HepG2 (cell line): Measurements from ENCODE around the gene JAZF1. TPM values are rescaled to one million over a fixed set of nuclear protein-coding genes. Genes with fewer than 3 reads are reported as not detected.

ENCODE experiments used
- ATAC-seq: fragments of 200-7000 bp; cut with Tn5 transposase; 3 replicates; pipeline ENCODE4 v1.9.1; 2020; ENCODE audit warnings: mild to moderate bottlenecking, moderate library complexity
- BruUV-seq: library from RNA; stranded (reverse); fragments of 400-500 nt; replicated peaks from 2 replicates; lab custom pipeline; 2021; lab: Mats Ljungman, UMichigan
- CTCF ChIA-PET: fragments of 300-600 bp; formaldehyde crosslinking; extraction: SDS; loops from one replicate; lab custom pipeline; 2021; ENCODE audit warnings: low total read pairs, inconsistent platforms, low intra/inter-chr PET ratio; lab: Yijun Ruan, JAX
- POLR2A ChIA-PET: fragments of 350-600 bp; sonication (Branson Sonifier 250); formaldehyde crosslinking; loops from one replicate; lab custom pipeline; 2020; ENCODE audit warnings: antibody characterized with exemption, inconsistent platforms; lab: Yijun Ruan, JAX
- DNase-seq: peaks from one replicate; pipeline ENCODE4 v3.0.0-alpha.2; 2015; ENCODE audit warnings: low spot score
- FAIRE-seq: peaks from 3 replicates; lab custom pipeline; 2011; peaks lifted over from hg19 to GRCh38; lab: Jason Lieb, UNC
- H2AFZ ChIP-seq: one replicate; pipeline ENCODE4 v1.6.1; 2011; ENCODE audit warnings: low read length, inconsistent platforms
- H3K27ac ChIP-seq: fragments of 300-600 bp; 3 replicates; pipeline ENCODE4 v1.8.0; 2011; ENCODE audit warnings: mixed run types, mild to moderate bottlenecking, mixed read lengths, low read length, inconsistent platforms; ENCODE audit not compliant: insufficient read depth; ENCODE audit errors: extremely low read length
- H3K27me3 ChIP-seq, 2 experiments: fragments of 200-600 bp in 1 of 2; 2 replicates in 1 of 2; 3 replicates in 1 of 2; pipeline versions ENCODE4 v1.6.0 to v1.8.0; 2011; ENCODE audit warnings: low read length in 2 of 2, mild to moderate bottlenecking in 2 of 2, moderate library complexity in 2 of 2, inconsistent platforms in 1 of 2; ENCODE audit not compliant: insufficient read depth in 2 of 2, control insufficient read depth in 1 of 2
- H3K36me3 ChIP-seq, 2 experiments: fragments of 200-600 bp in 1 of 2; replicated peaks in 1 of 2; 2 replicates in 1 of 2; 3 replicates in 1 of 2; pipeline versions ENCODE4 v1.5.1 to v1.8.0; 2011; ENCODE audit warnings: low read length in 2 of 2, inconsistent platforms in 1 of 2; ENCODE audit not compliant: insufficient read depth in 2 of 2, control insufficient read depth in 1 of 2
- H3K4me1 ChIP-seq: 2 replicates; pipeline ENCODE4 v1.5.1; 2012; ENCODE audit warnings: low read length, inconsistent platforms; ENCODE audit not compliant: insufficient read depth
- H3K4me2 ChIP-seq: 2 replicates; pipeline ENCODE4 v1.6.0; 2011; ENCODE audit warnings: low read depth, low read length, inconsistent platforms
- H3K4me3 ChIP-seq, 3 experiments: fragments of 200-600 bp in 1 of 3; sonication (generic), shearing (Covaris generic) in 1 of 3; replicated peaks in 1 of 3; 2 replicates each; pipeline ENCODE4 v1.5.1; 2011 to 2016; ENCODE audit warnings: low read length in 3 of 3, inconsistent platforms in 2 of 3, low read depth in 2 of 3, mild to moderate bottlenecking in 2 of 3, control low read depth in 1 of 3, mixed read lengths in 1 of 3; ENCODE audit not compliant: insufficient read depth in 1 of 3
- H3K79me2 ChIP-seq: one replicate; pipeline ENCODE4 v1.6.1; 2011; ENCODE audit warnings: low read length, inconsistent platforms; ENCODE audit not compliant: insufficient read depth
- H3K9ac ChIP-seq: 2 replicates; pipeline ENCODE4 v1.6.0; 2011; ENCODE audit warnings: mild to moderate bottlenecking, low read depth, low read length, inconsistent platforms; ENCODE audit not compliant: insufficient read depth
- H3K9me3 ChIP-seq: 2 replicates; pipeline ENCODE4 v1.5.1; 2012; ENCODE audit warnings: mild to moderate bottlenecking, low read length
- H4K20me1 ChIP-seq: 2 replicates; pipeline ENCODE4 v1.6.0; 2011; ENCODE audit warnings: inconsistent platforms, mild to moderate bottlenecking, low read length, moderate library complexity; ENCODE audit not compliant: insufficient read depth
- ATF7-NPFF ChIP-seq: sonication (generic); formaldehyde crosslinking; IDR thresholded peaks from 2 replicates; pipeline ENCODE4 v1.8.1; 2023; ENCODE audit warnings: mild to moderate bottlenecking, low read depth, missing genetic modification reagents, moderate library complexity
- GTF2F1 ChIP-seq: fragments of 150-350 bp; IDR thresholded peaks from 2 replicates; pipeline ENCODE4 v1.6.1; 2014; ENCODE audit warnings: low read length
- HNRNPLL ChIP-seq: fragments of 200-400 bp; formaldehyde crosslinking; IDR thresholded peaks from 2 replicates; pipeline ENCODE4 v1.6.1; 2017; ENCODE audit warnings: mild to moderate bottlenecking, low read depth, low read length; ENCODE audit not compliant: poor library complexity, severe bottlenecking
- KAT8 ChIP-seq: IDR thresholded peaks from 2 replicates; pipeline ENCODE4 v1.6.1; 2016; ENCODE audit warnings: missing genetic modification reagents, missing compliant biosample characterization
- MTA3 ChIP-seq: sonication (generic); formaldehyde crosslinking; IDR thresholded peaks from 2 replicates; pipeline ENCODE4 v1.4.0; 2020; ENCODE audit warnings: missing genetic modification reagents
- TBP ChIP-seq: sonication (generic); formaldehyde crosslinking; IDR thresholded peaks from 2 replicates; pipeline ENCODE4 v1.5.0; 2020; ENCODE audit warnings: missing genetic modification reagents
- ZNF253 ChIP-seq: sonication (generic); formaldehyde crosslinking; IDR thresholded peaks from 2 replicates; pipeline ENCODE4 v1.8.0; 2022; ENCODE audit warnings: mild to moderate bottlenecking, missing genetic modification reagents, borderline replicate concordance
- ZNF549 ChIP-seq: sonication (generic); formaldehyde crosslinking; IDR thresholded peaks from 2 replicates; pipeline ENCODE4 v1.5.0; 2020; ENCODE audit warnings: missing genetic modification reagents
- WGBS: methylation state at CpG from one replicate; pipeline ENCODE4 v1.1.6; 2017; ENCODE audit warnings: low lambda C conversion rate; 5-methylcytosine and 5-hydroxymethylcytosine counted together
- in situ Hi-C: cut with HindIII; loops from 2 replicates; pipeline ENCODE4 v1.10.0; 2017; ENCODE audit warnings: low pct_unique_long_range_greater_than_20kb; ENCODE audit not compliant: extremely low pct_ligation_motif_present
- intact Hi-C: fragments of 100-400 bp; cut with micrococcal nuclease; formaldehyde crosslinking; loops from one replicate; pipeline ENCODE4 v1.10.0; 2022; ENCODE audit not compliant: unreplicated experiment
- polyA plus RNA-seq, 8 experiments: library from polyadenylated mRNA; depleted of rRNA in 3 of 8; stranded (reverse) in 7 of 8; unstranded in 1 of 8; fragments of >200 nt; fragmentation: Illumina TruSeq in 4 of 8; extraction: Trizol in 4 of 8; gene quantifications; 2 replicates each; pipeline versions ENCODE4 v1.2.1 to v1.2.3, GENCODE V29; 2011 to 2016; ENCODE audit warnings: low read depth in 4 of 8, missing spikeins in 1 of 8, mixed read lengths in 1 of 8; ENCODE audit not compliant: insufficient read depth in 1 of 8
- small RNA-seq, 3 experiments: library from RNA; depleted of rRNA; stranded (forward); fragments of <200 nt; gene quantifications; one replicate each; pipeline ENCODE3, GENCODE V24; 2012; ENCODE audit warnings: low read depth in 2 of 3, low replicate concordance in 1 of 3; ENCODE audit not compliant: insufficient read length in 3 of 3, insufficient read depth in 2 of 3
- total RNA-seq, 5 experiments: library from RNA; depleted of rRNA; stranded (reverse); fragments of >200 nt; fragmentation: Illumina TruSeq; extraction: Trizol; gene quantifications; 2 replicates each; pipeline ENCODE4 v1.2.3, GENCODE V29; 2016; ENCODE audit warnings: low read depth in 1 of 5
- TF ChIP-seq, protein P1 (sequence below): sonication (generic); formaldehyde crosslinking; IDR thresholded peaks from 2 replicates; pipeline ENCODE4 v1.8.0; 2023; ENCODE audit warnings: mild to moderate bottlenecking, missing genetic modification reagents
- TF ChIP-seq, protein P2 (sequence below): sonication (generic); formaldehyde crosslinking; IDR thresholded peaks from 2 replicates; pipeline ENCODE4 v1.4.0; 2020; ENCODE audit warnings: missing genetic modification reagents

JAZF1 gene
- total and polyA plus RNA-seq, 2 of the 13 experiments (the other 11 are each of a cell fraction or from before 2014, with no cell fraction given), result not detected

DNA sequence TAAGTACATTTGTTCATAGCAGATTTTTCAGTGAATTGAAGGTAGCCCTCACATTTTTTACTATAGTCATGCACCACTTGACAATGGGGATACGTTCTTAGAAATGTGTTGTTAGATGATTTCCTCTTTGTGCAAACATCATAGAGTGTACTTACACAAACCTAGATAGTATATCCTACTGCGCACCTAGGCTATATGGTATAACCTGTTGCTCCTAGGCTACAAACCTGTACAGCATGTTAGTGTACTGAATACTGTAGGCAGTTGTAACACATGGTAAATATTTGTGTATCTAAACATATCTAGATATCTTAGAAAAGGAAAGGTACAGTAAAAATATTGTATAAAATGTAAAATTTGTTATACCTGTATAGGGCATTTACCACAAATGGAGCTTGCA is 399.4 kb downstream of the JAZF1 start:
- 96% methylated on average over 2 of the region's 2 CpGs for WGBS
- CTCF ChIA-PET, result no interaction called here
- no TSS peak for BruUV-seq

More for the DNA sequence above, 399.4 kb downstream of the JAZF1 start:
- intact Hi-C loops, result no loop called here
- H3K4me3 ChIP-seq, result no peak overlapping the region
- no peak overlapping the region for H3K27ac ChIP-seq
- DNase-seq (no peak), ATAC-seq (no peak), FAIRE-seq (no peak)
- H3K9me3 ChIP-seq, result no peaks in the 10 kb centered on the region
- H3K36me3 ChIP-seq, result peaks cover 3 to 8% of the 10 kb centered on the region in 2 experiments; a peak in 3 of 5 replicates
- H4K20me1 ChIP-seq, result no peaks in the 10 kb centered on the region
- POLR2A ChIA-PET, result no interaction called here
- TF ChIP-seq, protein P1, sequence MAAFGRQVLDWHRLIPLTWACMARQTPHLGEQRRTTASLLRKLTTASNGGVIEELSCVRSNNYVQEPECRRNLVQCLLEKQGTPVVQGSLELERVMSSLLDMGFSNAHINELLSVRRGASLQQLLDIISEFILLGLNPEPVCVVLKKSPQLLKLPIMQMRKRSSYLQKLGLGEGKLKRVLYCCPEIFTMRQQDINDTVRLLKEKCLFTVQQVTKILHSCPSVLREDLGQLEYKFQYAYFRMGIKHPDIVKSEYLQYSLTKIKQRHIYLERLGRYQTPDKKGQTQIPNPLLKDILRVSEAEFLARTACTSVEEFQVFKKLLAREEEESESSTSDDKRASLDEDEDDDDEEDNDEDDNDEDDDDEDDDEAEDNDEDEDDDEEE (CRISPR knock-in tag), result no peak
- TF ChIP-seq ZNF549 (CRISPR knock-in tag) (no peak), TBP (CRISPR knock-in tag) (no peak), KAT8 (CRISPR knock-in tag) (no peak), ZNF253 (CRISPR knock-in tag) (no peak), ATF7-NPFF (CRISPR knock-in tag) (no peak), MTA3 (CRISPR knock-in tag) (no peak), GTF2F1 (no peak), HNRNPLL (no peak)
- TF ChIP-seq, protein P2, sequence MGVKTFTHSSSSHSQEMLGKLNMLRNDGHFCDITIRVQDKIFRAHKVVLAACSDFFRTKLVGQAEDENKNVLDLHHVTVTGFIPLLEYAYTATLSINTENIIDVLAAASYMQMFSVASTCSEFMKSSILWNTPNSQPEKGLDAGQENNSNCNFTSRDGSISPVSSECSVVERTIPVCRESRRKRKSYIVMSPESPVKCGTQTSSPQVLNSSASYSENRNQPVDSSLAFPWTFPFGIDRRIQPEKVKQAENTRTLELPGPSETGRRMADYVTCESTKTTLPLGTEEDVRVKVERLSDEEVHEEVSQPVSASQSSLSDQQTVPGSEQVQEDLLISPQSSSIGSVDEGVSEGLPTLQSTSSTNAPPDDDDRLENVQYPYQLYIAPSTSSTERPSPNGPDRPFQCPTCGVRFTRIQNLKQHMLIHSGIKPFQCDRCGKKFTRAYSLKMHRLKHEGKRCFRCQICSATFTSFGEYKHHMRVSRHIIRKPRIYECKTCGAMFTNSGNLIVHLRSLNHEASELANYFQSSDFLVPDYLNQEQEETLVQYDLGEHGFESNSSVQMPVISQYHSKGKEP (CRISPR knock-in tag), result no peak
- peaks cover 7% of the 10 kb centered on the region for H3K79me2 ChIP-seq
- 0 out of 2 replicates have a peak, but pooled peaks cover 13% of the 10 kb centered on the region for H3K4me1 ChIP-seq
- H3K27me3 ChIP-seq, result no peaks in the 10 kb centered on the region
- H2AFZ ChIP-seq, result no peak overlapping the region
- no peak overlapping the region for H3K9ac ChIP-seq
- H3K4me2 ChIP-seq, result no peak overlapping the region
- in situ Hi-C loops, result no loop called here

Small RNA genes lying within 50 kb of the gene (small RNA-seq; reads per million reads assigned to genes)
- 0 reads per million in 3 experiments for gene RNU6-979P

Other genes starting within 250 kb of the JAZF1 start
- gene CREB5, start 231.7 kb upstream of the JAZF1 start, total RNA-seq (2016; rRNA removed; fragmentation: Illumina TruSeq; extraction: Trizol), result 0.38 and 0.45 TPM in 2 replicates
- 0.71 and 2.3 TPM in 2 replicates for gene CREB5, start 231.7 kb upstream of the JAZF1 start, polyA plus RNA-seq (2011; rRNA removed)